Fibroblast of villous mesenchyme (primary cell): ENCODE results near the gene FAM229B. TPM values are rescaled to one million over a fixed set of nuclear protein-coding genes. Genes with fewer than 3 reads are reported as not detected.
"Not testable (repeated sequence)": the region's sequence is repeated elsewhere in the genome, so short reads cannot be mapped to it uniquely, and the experiment has no call there.

Experiments used
- DNase-seq: peaks from one replicate; pipeline ENCODE4 v3.0.0-alpha.2; 2010; ENCODE audit warnings: low read depth
- H3K4me3 ChIP-seq: 2 replicates; pipeline ENCODE4 v1.5.1; 2011; ENCODE audit warnings: low read depth, mild to moderate bottlenecking, low read length
- CTCF ChIP-seq: IDR thresholded peaks from 2 replicates; pipeline ENCODE4 v1.5.1; 2012; ENCODE audit warnings: low read depth, mild to moderate bottlenecking, low read length; ENCODE audit not compliant: insufficient read depth
- total RNA-seq: library from RNA; depleted of rRNA; stranded (reverse); fragments of >200 nt; gene quantifications from 2 replicates; pipeline ENCODE4 v1.2.3, GENCODE V29; 2012

FAM229B gene
- total RNA-seq, 1 donor = 8.6 TPM

- DNase-seq = no peak
- no peak overlapping the region for H3K4me3 ChIP-seq
- TF ChIP-seq CTCF = no peak
Measured at GRCh38 chr6:112100561-112100960, 13.2 kb downstream of the FAM229B start.

DNA sequence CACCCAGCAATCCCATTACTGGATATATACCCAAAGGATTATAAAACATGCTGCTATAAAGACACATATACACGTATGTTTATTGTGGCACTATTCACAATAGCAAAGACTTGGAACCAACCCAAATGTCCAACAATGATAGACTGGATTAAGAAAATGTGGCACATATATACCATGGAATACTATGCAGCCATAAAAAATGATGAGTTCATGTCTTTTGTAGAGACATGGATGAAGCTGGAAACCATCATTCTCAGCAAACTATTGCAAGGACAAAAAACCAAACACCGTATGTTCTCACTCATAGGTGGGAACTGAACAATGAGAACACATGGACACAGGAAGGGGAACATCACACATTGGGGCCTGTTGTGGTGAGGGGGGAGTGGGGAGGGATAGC lies 18.6 kb downstream of the FAM229B start:
- H3K4me3 ChIP-seq, DNase-seq: not testable (repeated sequence)

DNA sequence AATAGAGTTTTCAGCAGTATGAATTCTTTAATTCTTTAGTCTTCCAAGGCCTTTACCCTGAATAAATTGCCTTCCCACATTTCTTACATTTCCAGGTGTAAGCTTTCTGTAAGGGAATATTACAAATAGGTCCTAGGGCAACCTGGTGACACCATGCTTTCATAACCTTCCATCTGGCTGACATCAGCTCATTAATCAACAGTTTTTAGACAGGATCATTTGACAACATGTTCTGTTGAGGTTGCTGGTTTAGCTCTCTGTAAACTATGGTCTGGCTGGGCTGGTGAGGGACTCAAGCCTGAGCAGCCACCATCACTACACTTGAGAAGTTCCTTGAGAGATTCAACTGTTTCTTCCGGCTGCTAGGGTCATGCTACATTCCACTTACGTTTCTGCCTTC lies 19.2 kb downstream of the FAM229B start:
- no peak for DNase-seq
- H3K4me3 ChIP-seq = no peak overlapping the region
- TF ChIP-seq CTCF = no peak

DNA sequence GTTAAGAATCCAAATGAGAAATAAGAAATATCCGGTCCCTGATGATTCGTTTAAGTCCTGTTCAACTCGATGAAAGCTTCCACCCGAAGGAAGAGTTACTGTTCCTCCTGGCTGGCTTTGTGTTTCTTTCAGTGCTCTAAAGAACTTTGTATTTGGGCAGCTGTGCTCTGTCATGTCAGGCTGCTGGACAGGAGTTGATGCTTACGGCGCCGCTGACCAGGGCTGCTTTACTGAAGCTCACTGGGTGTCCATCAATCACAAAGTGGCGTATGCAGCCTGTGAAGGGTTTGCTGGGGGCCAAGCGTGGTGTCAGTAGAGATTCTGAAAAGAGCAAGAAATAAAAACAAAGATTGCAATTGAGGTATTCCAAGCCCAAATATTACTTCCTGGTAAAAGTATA lies 21.9 kb downstream of the FAM229B start:
- no peak for DNase-seq
- H3K4me3 ChIP-seq = no peak overlapping the region
- no peak for TF ChIP-seq CTCF

- no peak for TF ChIP-seq CTCF
- no peak overlapping the region for H3K4me3 ChIP-seq
- DNase-seq = peak; percentile 39
Measured at GRCh38 chr6:112113431-112113830, 26.0 kb downstream of the FAM229B start.

GRCh38 chr6:112113918-112114317 lies 26.5 kb downstream of the FAM229B start:
- no peak overlapping the region for H3K4me3 ChIP-seq
- DNase-seq = no peak
- TF ChIP-seq CTCF = no peak

DNA sequence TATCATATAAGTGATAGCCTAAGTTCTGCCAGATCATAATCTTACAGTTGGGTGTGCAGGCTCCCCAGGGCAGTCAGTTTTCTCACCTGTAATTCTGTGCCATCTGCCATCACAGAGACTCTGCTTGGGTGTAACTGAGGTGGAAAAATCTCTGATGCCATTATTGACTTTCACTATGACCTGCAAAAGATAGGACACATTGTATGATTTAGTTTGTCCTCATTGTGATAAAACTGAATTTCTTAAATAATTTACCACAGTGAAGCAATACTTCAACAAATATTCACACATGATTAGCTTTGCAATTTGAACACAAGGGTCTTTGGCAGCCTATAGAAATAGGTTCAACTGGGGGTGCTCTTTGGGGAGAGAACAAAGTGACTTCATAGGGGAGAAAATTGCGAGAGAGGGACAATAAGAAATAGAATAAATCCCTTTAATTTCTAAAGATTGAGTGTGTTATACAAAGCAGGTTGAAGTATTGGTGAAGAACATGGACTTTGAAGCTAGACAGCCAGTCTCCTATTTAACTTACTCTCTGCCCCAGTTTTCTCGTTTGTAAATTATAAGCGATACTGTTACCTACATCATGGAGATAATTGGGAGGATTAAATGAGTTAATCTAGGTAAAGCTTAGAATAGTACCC lies 27.3 kb downstream of the FAM229B start:
- no peak overlapping the region for H3K4me3 ChIP-seq
- no peak for TF ChIP-seq CTCF
- DNase-seq = no peak
